ENCODE data around the gene SMG6. TPM values are rescaled to one million over a fixed set of nuclear protein-coding genes. Genes with fewer than 3 reads are reported as not detected.
A peak's percentile ranks its signal among the peaks of the same experiment; 100 is the strongest.
"Not testable (repeated sequence)": the region's sequence is repeated elsewhere in the genome, so short reads cannot be mapped to it uniquely, and the experiment has no call there.

The SMG6 gene
- total and polyA plus RNA-seq, 7 experiments from 2014 or later, result 8.6 to 65.3 (median 52.7) TPM

DNA sequence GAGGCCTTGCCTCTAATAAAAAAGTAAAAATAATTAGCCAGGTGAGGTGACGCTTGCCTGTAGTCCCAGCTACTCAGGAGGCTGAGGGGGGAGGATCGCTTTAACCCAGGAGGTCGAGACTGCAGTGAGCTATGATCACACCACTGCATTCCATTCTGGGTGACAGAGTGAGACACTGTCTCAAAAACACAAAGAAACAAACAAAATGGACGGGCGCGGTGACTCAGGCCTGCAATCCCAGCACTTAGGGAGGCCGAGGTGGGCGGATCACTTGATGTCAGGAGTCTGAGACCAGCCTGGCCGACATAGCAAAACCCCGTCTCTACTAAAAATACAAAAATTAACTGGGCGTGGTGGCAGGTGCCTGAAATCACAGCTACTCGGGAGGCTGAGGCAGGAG is 137.9 kb downstream of the SMG6 start:
- H3K4me1 Mint-ChIP-seq; POLR2A ChIA-PET; H3K27ac ChIP-seq (ENCODE audit: low read depth, low read length); H3K9me3 Mint-ChIP-seq; H3K27ac Mint-ChIP-seq; DNase-seq; H3K4me3 Mint-ChIP-seq; H3K9me3 ChIP-seq (ENCODE audit: control insufficient read depth in 2 of 3, low read length in 3 of 3); intact Hi-C loops (cut with micrococcal nuclease); ATAC-seq; H3K4me1 ChIP-seq (ENCODE audit: control insufficient read depth in 2 of 2, insufficient read depth in 2 of 2, low read length in 2 of 2); H3K27me3 Mint-ChIP-seq; H3K27me3 ChIP-seq (ENCODE audit: control insufficient read depth in 2 of 2, insufficient read depth in 2 of 2, low read length in 2 of 2); H3K4me3 ChIP-seq (ENCODE audit: low read length): not testable (repeated sequence)
- H3K36me3 ChIP-seq (ENCODE audit: control insufficient read depth in 2 of 3, insufficient read depth in 3 of 3, low read length in 3 of 3), result peaks cover 0 to 59% (median 2%) of the 10 kb centered on the region in 3 experiments
- CTCF ChIA-PET, result interaction anchor here (0.6 to 0.7 kb wide), 2 partner anchors 38 to 58 kb away, joined by 3 to 4 read pairs; no protein-coding TSS in a partner anchor
- peaks cover 8 to 39% (median 20%) of the 10 kb centered on the region in 5 donors for H3K36me3 Mint-ChIP-seq

DNA sequence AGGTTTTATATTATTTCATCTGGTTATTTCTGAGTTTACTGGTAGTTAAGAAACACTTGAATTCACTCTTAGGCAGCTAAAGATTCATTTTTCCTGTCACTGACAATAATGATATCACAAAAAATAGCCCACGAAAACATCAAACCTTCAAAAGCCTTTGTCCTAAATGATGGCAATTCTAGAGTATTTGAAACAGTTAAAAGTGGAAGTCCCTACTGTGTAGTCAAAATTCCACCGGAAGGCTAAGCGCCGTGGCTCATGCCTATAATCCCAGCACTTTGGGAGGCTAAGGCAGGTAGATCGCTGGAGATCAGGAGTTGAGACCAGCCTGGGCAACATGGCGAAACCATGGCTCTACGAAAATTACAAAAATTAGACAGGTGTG is 145.2 kb downstream of the SMG6 start:
- peaks cover 0 to 38% (median 22%) of the 10 kb centered on the region in 5 donors for H3K36me3 Mint-ChIP-seq
- Histone ChIP-seq H3K27ac (ENCODE audit: low read depth, low read length) (no peak overlapping the region), H3K36me3 (ENCODE audit: control insufficient read depth in 2 of 3, insufficient read depth in 3 of 3, low read length in 3 of 3) (peaks cover 0 to 27% (median 3%) of the 10 kb centered on the region in 3 experiments), H3K9me3 (ENCODE audit: control insufficient read depth in 2 of 3, low read length in 3 of 3) (no peaks in the 10 kb centered on the region), H3K27me3 (ENCODE audit: control insufficient read depth in 2 of 2, insufficient read depth in 2 of 2, low read length in 2 of 2) (no peaks in the 10 kb centered on the region), H3K4me1 (ENCODE audit: control insufficient read depth in 2 of 2, insufficient read depth in 2 of 2, low read length in 2 of 2) (no peaks in the 10 kb centered on the region), H3K4me3 (ENCODE audit: low read length) (no peak overlapping the region)
- DNase-seq (no peak), ATAC-seq (no peak)
- no peaks in the 10 kb centered on the region for H3K9me3 Mint-ChIP-seq
- H3K4me3 Mint-ChIP-seq, result no peak overlapping the region
- POLR2A ChIA-PET, result no interaction called here
- peak overlapping the region in 1 of 9 donors; percentile 36 for H3K27ac Mint-ChIP-seq
- H3K4me1 Mint-ChIP-seq, result peaks cover 0 to 30% (median 6%) of the 10 kb centered on the region in 7 donors
- no peaks in the 10 kb centered on the region for H3K27me3 Mint-ChIP-seq
- CTCF ChIA-PET, result no interaction called here
- intact Hi-C loops (cut with micrococcal nuclease), result loop anchor here in 1 of 2 donors (5.0 kb wide), 1 partner anchor 89 kb away; no protein-coding TSS in a partner anchor

DNA sequence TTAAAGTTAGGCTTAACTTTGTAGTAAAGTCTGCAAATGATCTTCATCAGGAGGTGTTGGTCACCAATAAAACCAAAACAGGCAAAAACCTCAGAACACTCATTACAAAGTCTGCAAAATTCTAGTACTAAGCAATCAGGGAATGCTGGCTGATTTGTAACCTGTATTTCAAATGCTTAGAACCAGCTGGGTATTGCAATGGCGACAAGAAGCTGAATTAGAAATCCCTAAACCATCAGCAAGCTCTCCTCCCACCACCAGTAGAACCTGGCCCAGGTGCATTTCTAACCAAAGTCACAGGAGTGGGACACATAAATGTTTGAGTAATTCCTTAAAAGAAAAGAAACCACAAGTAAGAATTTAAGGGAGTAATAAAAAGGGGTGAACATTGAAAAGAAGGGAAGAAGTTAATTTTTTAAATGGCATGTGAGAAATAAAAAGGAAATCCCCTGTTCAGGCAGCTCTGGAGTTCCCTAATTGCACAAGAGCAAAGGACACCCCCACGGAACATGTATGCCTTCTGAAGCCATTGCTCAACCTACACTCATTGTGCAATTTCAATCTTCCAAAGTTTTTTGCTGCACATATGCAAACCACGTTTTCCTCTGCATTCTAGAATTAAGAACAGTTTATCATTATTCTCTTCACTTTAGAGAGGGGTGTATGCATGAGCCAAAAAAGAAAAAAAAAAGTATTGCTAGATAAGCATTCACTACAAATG is 145.8 kb downstream of the SMG6 start:
- ChIA-PET CTCF (no interaction called here), POLR2A (no interaction called here)
- Histone ChIP-seq H3K36me3 (ENCODE audit: control insufficient read depth in 2 of 3, insufficient read depth in 3 of 3, low read length in 3 of 3) (peaks cover 0 to 30% (median 3%) of the 10 kb centered on the region in 3 experiments), H3K27me3 (ENCODE audit: control insufficient read depth in 2 of 2, insufficient read depth in 2 of 2, low read length in 2 of 2) (no peaks in the 10 kb centered on the region), H3K4me3 (ENCODE audit: low read length) (no peak overlapping the region), H3K9me3 (ENCODE audit: control insufficient read depth in 2 of 3, low read length in 3 of 3) (no peaks in the 10 kb centered on the region), H3K27ac (ENCODE audit: low read depth, low read length) (no peak overlapping the region), H3K4me1 (ENCODE audit: control insufficient read depth in 2 of 2, insufficient read depth in 2 of 2, low read length in 2 of 2) (no peaks in the 10 kb centered on the region)
- DNase-seq, result no peak
- Mint-ChIP-seq H3K4me1 (peaks cover 0 to 34% (median 7%) of the 10 kb centered on the region in 7 donors), H3K9me3 (no peaks in the 10 kb centered on the region), H3K27ac (peak overlapping the region in 3 of 9 donors; percentile 32 to 65 (median 36)), H3K36me3 (peaks cover 0 to 44% (median 26%) of the 10 kb centered on the region in 5 donors), H3K4me3 (no peak overlapping the region), H3K27me3 (no peaks in the 10 kb centered on the region)
- no peak for ATAC-seq
- intact Hi-C loops (cut with micrococcal nuclease), result loop anchor here in 1 of 2 donors (5.0 kb wide), 1 partner anchor 89 kb away; no protein-coding TSS in a partner anchor

- H3K27ac ChIP-seq (ENCODE audit: low read depth, low read length), result no peak overlapping the region
- no peaks in the 10 kb centered on the region for H3K9me3 Mint-ChIP-seq
- H3K4me3 Mint-ChIP-seq, result no peak overlapping the region
- H3K36me3 ChIP-seq (ENCODE audit: control insufficient read depth in 2 of 3, insufficient read depth in 3 of 3, low read length in 3 of 3), result peaks cover 0 to 33% (median 3%) of the 10 kb centered on the region in 3 experiments
- H3K9me3 ChIP-seq (ENCODE audit: control insufficient read depth in 2 of 3, low read length in 3 of 3), result no peaks in the 10 kb centered on the region
- peaks cover 0 to 50% (median 23%) of the 10 kb centered on the region in 5 donors for H3K36me3 Mint-ChIP-seq
- peaks cover 0 to 34% (median 10%) of the 10 kb centered on the region in 7 donors for H3K4me1 Mint-ChIP-seq
- DNase-seq (no peak), ATAC-seq (peak; percentile 54)
- no peaks in the 10 kb centered on the region for H3K27me3 ChIP-seq (ENCODE audit: control insufficient read depth in 2 of 2, insufficient read depth in 2 of 2, low read length in 2 of 2)
- no peaks in the 10 kb centered on the region for H3K4me1 ChIP-seq (ENCODE audit: control insufficient read depth in 2 of 2, insufficient read depth in 2 of 2, low read length in 2 of 2)
- intact Hi-C loops (cut with micrococcal nuclease), result loop anchor here in 1 of 2 donors (5.0 kb wide), 1 partner anchor 90 kb away; no protein-coding TSS in a partner anchor
- peak overlapping the region in 7 of 9 donors; percentile 6 to 61 (median 32) for H3K27ac Mint-ChIP-seq
- ChIA-PET CTCF (no interaction called here), POLR2A (no interaction called here)
- no peaks in the 10 kb centered on the region for H3K27me3 Mint-ChIP-seq
- H3K4me3 ChIP-seq (ENCODE audit: low read length), result no peak overlapping the region
Measured at GRCh38 chr17:2157081-2157480, 146.5 kb downstream of the SMG6 start.

GRCh38 chr17:2156666-2157065 is 146.9 kb downstream of the SMG6 start:
- POLR2A ChIA-PET, result no interaction called here
- peaks cover 0 to 34% (median 10%) of the 10 kb centered on the region in 7 donors for H3K4me1 Mint-ChIP-seq

GRCh38 chr17:2155573-2155972 is 148.0 kb downstream of the SMG6 start:
- no peak overlapping the region for H3K27ac ChIP-seq (ENCODE audit: low read depth, low read length)
- peaks cover 0 to 44% (median 3%) of the 10 kb centered on the region in 3 experiments for H3K36me3 ChIP-seq (ENCODE audit: control insufficient read depth in 2 of 3, insufficient read depth in 3 of 3, low read length in 3 of 3)
- Mint-ChIP-seq H3K36me3 (peaks cover 0 to 47% (median 27%) of the 10 kb centered on the region in 5 donors), H3K4me3 (no peak overlapping the region), H3K27me3 (no peaks in the 10 kb centered on the region), H3K27ac (peak overlapping the region in 1 of 9 donors; percentile 37), H3K9me3 (no peaks in the 10 kb centered on the region), H3K4me1 (peaks cover 0 to 37% (median 10%) of the 10 kb centered on the region in 7 donors)
- ATAC-seq, result no peak
- intact Hi-C loops (cut with micrococcal nuclease), result loop anchor here in 1 of 2 donors (5.0 kb wide), 1 partner anchor 92 kb away; no protein-coding TSS in a partner anchor
- H3K9me3 ChIP-seq (ENCODE audit: control insufficient read depth in 2 of 3, low read length in 3 of 3), result no peaks in the 10 kb centered on the region
- CTCF ChIA-PET, result interaction anchor here (0.6 kb wide), 1 partner anchor 439 kb away, joined by 3 read pairs; no protein-coding TSS in a partner anchor
- POLR2A ChIA-PET, result interaction anchor here (0.6 to 0.9 kb wide), 2 partner anchors 33 to 592 kb away, joined by 3 read pairs; no protein-coding TSS in a partner anchor
- H3K27me3 ChIP-seq (ENCODE audit: control insufficient read depth in 2 of 2, insufficient read depth in 2 of 2, low read length in 2 of 2), result no peaks in the 10 kb centered on the region
- DNase-seq, result no peak
- H3K4me3 ChIP-seq (ENCODE audit: low read length), result no peak overlapping the region
- no peaks in the 10 kb centered on the region for H3K4me1 ChIP-seq (ENCODE audit: control insufficient read depth in 2 of 2, insufficient read depth in 2 of 2, low read length in 2 of 2)

More at GRCh38 chr17:2156666-2157065, 146.9 kb downstream of the SMG6 start:
- no peak overlapping the region for H3K4me3 Mint-ChIP-seq
- H3K4me1 ChIP-seq (ENCODE audit: control insufficient read depth in 2 of 2, insufficient read depth in 2 of 2, low read length in 2 of 2), result no peaks in the 10 kb centered on the region
- no peak for ATAC-seq
- intact Hi-C loops (cut with micrococcal nuclease), result loop anchor here in 1 of 2 donors (5.0 kb wide), 1 partner anchor 91 kb away; no protein-coding TSS in a partner anchor
- peak overlapping the region in 5 of 9 donors; percentile 6 to 61 (median 32) for H3K27ac Mint-ChIP-seq
- no peaks in the 10 kb centered on the region for H3K9me3 ChIP-seq (ENCODE audit: control insufficient read depth in 2 of 3, low read length in 3 of 3)
- no peaks in the 10 kb centered on the region for H3K27me3 Mint-ChIP-seq
- no peak for DNase-seq
- no peak overlapping the region for H3K4me3 ChIP-seq (ENCODE audit: low read length)
- CTCF ChIA-PET, result no interaction called here
- H3K36me3 ChIP-seq (ENCODE audit: control insufficient read depth in 2 of 3, insufficient read depth in 3 of 3, low read length in 3 of 3), result peaks cover 0 to 37% (median 3%) of the 10 kb centered on the region in 3 experiments
- no peaks in the 10 kb centered on the region for H3K9me3 Mint-ChIP-seq
- peaks cover 0 to 50% (median 26%) of the 10 kb centered on the region in 5 donors for H3K36me3 Mint-ChIP-seq
- no peaks in the 10 kb centered on the region for H3K27me3 ChIP-seq (ENCODE audit: control insufficient read depth in 2 of 2, insufficient read depth in 2 of 2, low read length in 2 of 2)
- H3K27ac ChIP-seq (ENCODE audit: low read depth, low read length), result no peak overlapping the region
